Islet of Langerhans (tissue), 1 donor: ENCODE measurements around the gene NYNRIN.
"Not testable (repeated sequence)": the region's sequence is repeated elsewhere in the genome, so short reads cannot be mapped to it uniquely, and the experiment has no call there.

Experiments
- FAIRE-seq: peaks from one replicate; lab custom pipeline; 2011; peaks lifted over from hg19 to GRCh38; lab: Jason Lieb, UNC

NYNRIN gene

GRCh38 chr14:24369907-24370687, 28.7 kb upstream of the NYNRIN start:
- FAIRE-seq: no peak

GRCh38 chr14:24370748-24371147, 28.1 kb upstream of the NYNRIN start:
- FAIRE-seq: no peak

- not testable (repeated sequence) for FAIRE-seq
Observed at GRCh38 chr14:24371605-24372004, 27.2 kb upstream of the NYNRIN start.

- FAIRE-seq: no peak
Observed at GRCh38 chr14:24372701-24373416, 25.9 kb upstream of the NYNRIN start.

- no peak for FAIRE-seq
Observed at GRCh38 chr14:24376448-24377070, 22.2 kb upstream of the NYNRIN start.

GRCh38 chr14:24377126-24377525, 21.7 kb upstream of the NYNRIN start:
- no peak for FAIRE-seq

- FAIRE-seq: no peak
Observed at GRCh38 chr14:24377657-24378056, 21.1 kb upstream of the NYNRIN start.

GRCh38 chr14:24378327-24378726, 20.5 kb upstream of the NYNRIN start:
- FAIRE-seq: no peak

GRCh38 chr14:24378981-24379906, 19.6 kb upstream of the NYNRIN start:
- FAIRE-seq: no peak

GRCh38 chr14:24379907-24380730, 18.7 kb upstream of the NYNRIN start:
- no peak for FAIRE-seq

- no peak for FAIRE-seq
Observed at GRCh38 chr14:24381363-24382063, 17.3 kb upstream of the NYNRIN start.

GRCh38 chr14:24382064-24382371, 16.8 kb upstream of the NYNRIN start:
- FAIRE-seq: no peak

GRCh38 chr14:24384169-24384568, 14.6 kb upstream of the NYNRIN start:
- FAIRE-seq: no peak

- FAIRE-seq: no peak
Observed at GRCh38 chr14:24385524-24385923, 13.3 kb upstream of the NYNRIN start.

GRCh38 chr14:24387009-24387345, 11.8 kb upstream of the NYNRIN start:
- FAIRE-seq: no peak

GRCh38 chr14:24387579-24387978, 11.2 kb upstream of the NYNRIN start:
- FAIRE-seq: not testable (repeated sequence)

- FAIRE-seq: no peak
Observed at GRCh38 chr14:24388474-24389179, 10.2 kb upstream of the NYNRIN start.

- FAIRE-seq: no peak
Observed at GRCh38 chr14:24389226-24389848, 9.5 kb upstream of the NYNRIN start.

GRCh38 chr14:24390701-24391468, 7.9 kb upstream of the NYNRIN start:
- no peak for FAIRE-seq
